Epidermal melanocyte (primary cell): ENCODE results near the gene PRRC2C.
"Not testable (repeated sequence)": the region's sequence is repeated elsewhere in the genome, so short reads cannot be mapped to it uniquely, and the experiment has no call there.

Experiments
- DNase-seq: peaks from one replicate; pipeline ENCODE4 v3.0.0; 2011; ENCODE audit warnings: low spot score; ENCODE audit not compliant: insufficient read length

Gene PRRC2C

GRCh38 chr1:171485375-171486047, at the start of gene PRRC2C:
PRRC2C (plus strand) TSS chr1:171485530; CDS start chr1:171512089, 26,559 bp downstream.
- DNase-seq: peak; percentile 72

GRCh38 chr1:171438441-171438840, 46.9 kb upstream of the PRRC2C start:
- DNase-seq: no peak

- DNase-seq: not testable (repeated sequence)
Measured at GRCh38 chr1:171440201-171440600, 45.1 kb upstream of the PRRC2C start.

- DNase-seq: not testable (repeated sequence)
Measured at GRCh38 chr1:171441278-171441895, 43.9 kb upstream of the PRRC2C start.

- DNase-seq: no peak
Measured at GRCh38 chr1:171446386-171446785, 38.9 kb upstream of the PRRC2C start.

- DNase-seq: no peak
Measured at GRCh38 chr1:171455967-171456366, 29.4 kb upstream of the PRRC2C start.

GRCh38 chr1:171457412-171457811, 27.9 kb upstream of the PRRC2C start:
- DNase-seq: no peak

GRCh38 chr1:171460018-171460620, 25.2 kb upstream of the PRRC2C start:
- DNase-seq: no peak

GRCh38 chr1:171467626-171468025, 17.7 kb upstream of the PRRC2C start:
- DNase-seq: no peak

- no peak for DNase-seq
Measured at GRCh38 chr1:171468120-171468750, 17.1 kb upstream of the PRRC2C start.

GRCh38 chr1:171470726-171471125, 14.6 kb upstream of the PRRC2C start:
- DNase-seq: no peak

- DNase-seq: no peak
Measured at GRCh38 chr1:171472183-171472647, 13.1 kb upstream of the PRRC2C start.

GRCh38 chr1:171476829-171477228, 8.5 kb upstream of the PRRC2C start:
- DNase-seq: no peak

- no peak for DNase-seq
Measured at GRCh38 chr1:171477804-171478203, 7.5 kb upstream of the PRRC2C start.

GRCh38 chr1:171480035-171480434, 5.3 kb upstream of the PRRC2C start:
- no peak for DNase-seq

- DNase-seq: no peak
Measured at GRCh38 chr1:171484760-171485374, 463 bp upstream of the PRRC2C start.

GRCh38 chr1:171486048-171486519, 754 bp downstream of the PRRC2C start:
- DNase-seq: peak; percentile 45

GRCh38 chr1:171487038-171487437, 1.7 kb downstream of the PRRC2C start:
- no peak for DNase-seq

- DNase-seq: no peak
Measured at GRCh38 chr1:171488190-171488929, 3.0 kb downstream of the PRRC2C start.

GRCh38 chr1:171494076-171494475, 8.7 kb downstream of the PRRC2C start:
- no peak for DNase-seq

- DNase-seq: no peak
Measured at GRCh38 chr1:171495444-171495843, 10.1 kb downstream of the PRRC2C start.
